Stimulated activated CD4-positive, alpha-beta T cell treated with anti-CD3 and anti-CD28 coated beads, Interleukin-15, amount 100 ng/mL, for 24 hours (primary cell): ENCODE data around the gene SFMBT2.

ENCODE experiments used
- DNase-seq: peaks from one replicate; pipeline ENCODE4 v3.0.0-alpha.2; 2020

Gene SFMBT2

GRCh38 chr10:7424919-7425318, 14.1 kb upstream of the SFMBT2 start:
- DNase-seq: no peak

GRCh38 chr10:7424315-7424714, 13.5 kb upstream of the SFMBT2 start:
- peak; percentile 14 for DNase-seq

- DNase-seq: no peak
Observed at GRCh38 chr10:7423521-7423920, 12.7 kb upstream of the SFMBT2 start.

GRCh38 chr10:7421526-7421925, 10.7 kb upstream of the SFMBT2 start:
- DNase-seq: no peak

- DNase-seq: no peak
Observed at GRCh38 chr10:7419998-7420397, 9.2 kb upstream of the SFMBT2 start.

GRCh38 chr10:7417807-7418206, 7.0 kb upstream of the SFMBT2 start:
- DNase-seq: no peak

- no peak for DNase-seq
Observed at GRCh38 chr10:7417103-7417623, 6.3 kb upstream of the SFMBT2 start.

- DNase-seq: no peak
Observed at GRCh38 chr10:7414766-7415165, 3.9 kb upstream of the SFMBT2 start.

- DNase-seq: peak; percentile 13
Observed at GRCh38 chr10:7412928-7413282, 2.1 kb upstream of the SFMBT2 start.

- DNase-seq: peak; percentile 63
Observed at GRCh38 chr10:7412237-7412927, 1.5 kb upstream of the SFMBT2 start.

- peak; percentile 51 for DNase-seq
Observed at GRCh38 chr10:7411671-7412128, 866 bp upstream of the SFMBT2 start.

GRCh38 chr10:7410301-7410861, 453 bp downstream of the SFMBT2 start:
- peak; percentile 59 for DNase-seq

- DNase-seq: peak; percentile 55
Observed at GRCh38 chr10:7409732-7410168, 1.1 kb downstream of the SFMBT2 start.

- DNase-seq: peak; percentile 71
Observed at GRCh38 chr10:7409045-7409731, 1.6 kb downstream of the SFMBT2 start.

GRCh38 chr10:7408291-7409044, 2.4 kb downstream of the SFMBT2 start:
- DNase-seq: peak; percentile 61

GRCh38 chr10:7407368-7408290, 3.2 kb downstream of the SFMBT2 start:
- peak; percentile 70 for DNase-seq

GRCh38 chr10:7406712-7407333, 4.0 kb downstream of the SFMBT2 start:
- DNase-seq: no peak

GRCh38 chr10:7405637-7406036, 5.2 kb downstream of the SFMBT2 start:
- peak; percentile 45 for DNase-seq

GRCh38 chr10:7403620-7404019, 7.2 kb downstream of the SFMBT2 start:
- DNase-seq: no peak

GRCh38 chr10:7401782-7402181, 9.1 kb downstream of the SFMBT2 start:
- no peak for DNase-seq

- no peak for DNase-seq
Observed at GRCh38 chr10:7401156-7401555, 9.7 kb downstream of the SFMBT2 start.
